Measurements from ENCODE around the gene NEAT1.

NEAT1 gene

GRCh38 chr11:65401073-65401802 is 21.4 kb upstream of the NEAT1 start:
- no peak for DNase-seq (ENCODE audit: extremely low spot score)
- CTCF ChIA-PET = interaction anchor here (0.9 to 9.6 kb wide), 2 partner anchors 11 to 16 kb away, joined by 3 to 85 read pairs; no protein-coding TSS in a partner anchor
- TF ChIP-seq CTCF (IDR thresholded peaks at IDR 0.05; ENCODE audit: control extremely low read depth, extremely low read depth, low read depth, missing control alignments) = no peak
- POLR2A ChIA-PET = interaction anchor here (0.7 to 1.4 kb wide), 4 partner anchors 14 to 110 kb away, joined by 3 to 4 read pairs (median 4); partner anchors contain the start of genes FRMD8 and NEAT1

GRCh38 chr11:65401803-65402248 is 20.8 kb upstream of the NEAT1 start:
- ChIA-PET POLR2A (interaction anchor here (0.7 to 3.1 kb wide), 3 partner anchors 106 to 274 kb away, joined by 3 to 17 read pairs (median 3); no protein-coding TSS in a partner anchor), CTCF (interaction anchor here (0.7 to 9.6 kb wide), 2 partner anchors 15 to 16 kb away, joined by 3 to 85 read pairs; no protein-coding TSS in a partner anchor)
- no peak for DNase-seq (ENCODE audit: extremely low spot score)
- TF ChIP-seq CTCF (IDR thresholded peaks at IDR 0.05; ENCODE audit: control extremely low read depth, extremely low read depth, low read depth, missing control alignments) = no peak

- TF ChIP-seq CTCF (IDR thresholded peaks at IDR 0.05; ENCODE audit: control extremely low read depth, extremely low read depth, low read depth, missing control alignments) = no peak
Observed at GRCh38 chr11:65402790-65403189, 19.8 kb upstream of the NEAT1 start.

GRCh38 chr11:65403607-65404121 is 18.9 kb upstream of the NEAT1 start:
- no peak for TF ChIP-seq CTCF (IDR thresholded peaks at IDR 0.05; ENCODE audit: control extremely low read depth, extremely low read depth, low read depth, missing control alignments)
- ChIA-PET CTCF (interaction anchor here (0.9 to 9.6 kb wide), 4 partner anchors 13 to 68 kb away, joined by 3 to 85 read pairs (median 4); no protein-coding TSS in a partner anchor), POLR2A (interaction anchor here (0.6 to 3.1 kb wide), 8 partner anchors 14 to 104 kb away, joined by 3 to 17 read pairs (median 4); partner anchors contain the start of genes MALAT1 and NEAT1)
- DNase-seq (ENCODE audit: extremely low spot score) = peak; percentile 62

More at GRCh38 chr11:65402790-65403189, 19.8 kb upstream of the NEAT1 start:
- CTCF ChIA-PET = interaction anchor here (1.2 to 9.6 kb wide), 2 partner anchors 15 to 69 kb away, joined by 3 to 85 read pairs; no protein-coding TSS in a partner anchor
- POLR2A ChIA-PET = interaction anchor here (0.7 to 3.1 kb wide), 3 partner anchors 20 to 275 kb away, joined by 3 to 17 read pairs (median 4); partner anchors contain the start of gene NEAT1
- DNase-seq (ENCODE audit: extremely low spot score) = no peak

- TF ChIP-seq CTCF (IDR thresholded peaks at IDR 0.05; ENCODE audit: control extremely low read depth, extremely low read depth, low read depth, missing control alignments) = no peak
- ChIA-PET CTCF (interaction anchor here (1.1 to 9.6 kb wide), 3 partner anchors 14 to 106 kb away, joined by 4 to 85 read pairs (median 4); no protein-coding TSS in a partner anchor), POLR2A (interaction anchor here (1.0 to 3.1 kb wide), 5 partner anchors 14 to 103 kb away, joined by 3 to 17 read pairs (median 3); partner anchors contain the start of gene MALAT1)
- no peak for DNase-seq (ENCODE audit: extremely low spot score)
Observed at GRCh38 chr11:65404210-65404609, 18.4 kb upstream of the NEAT1 start.

All from GM10248 (cell line).